Activated CD4-positive, CD25-positive, alpha-beta regulatory T cell treated with anti-CD3 and anti-CD28 coated beads, Interleukin-2, amount 50 U/mL, for 16 hours (primary cell): Measurements from ENCODE around the gene HYAL4.

ENCODE experiments used
- DNase-seq: peaks from one replicate; pipeline ENCODE4 v3.0.0-alpha.2; 2020; ENCODE audit warnings: low read depth, low spot score

Gene HYAL4

GRCh38 chr7:123901101-123901500 lies 56.1 kb downstream of the HYAL4 start:
- no peak for DNase-seq

- DNase-seq = no peak
Measured at GRCh38 chr7:123905714-123906113, 60.7 kb downstream of the HYAL4 start.

- DNase-seq = no peak
Measured at GRCh38 chr7:123916240-123916724, 71.3 kb downstream of the HYAL4 start.

- no peak for DNase-seq
Measured at GRCh38 chr7:123917878-123918277, 72.9 kb downstream of the HYAL4 start.

- DNase-seq = no peak
Measured at GRCh38 chr7:123918309-123918708, 73.3 kb downstream of the HYAL4 start.

- DNase-seq = no peak
Measured at GRCh38 chr7:123923599-123923998, 78.6 kb downstream of the HYAL4 start.

- no peak for DNase-seq
Measured at GRCh38 chr7:123924941-123925340, 80.0 kb downstream of the HYAL4 start, which contains the start of gene SPAM1. Gene SPAM1 (plus strand): TSS chr7:123925241. CDS start chr7:123953571, 28,330 bp downstream.
